Measurements from ENCODE around the gene ANXA11.
"Not testable (repeated sequence)": the region's sequence is repeated elsewhere in the genome, so short reads cannot be mapped to it uniquely, and the experiment has no call there.

The ANXA11 gene

DNA sequence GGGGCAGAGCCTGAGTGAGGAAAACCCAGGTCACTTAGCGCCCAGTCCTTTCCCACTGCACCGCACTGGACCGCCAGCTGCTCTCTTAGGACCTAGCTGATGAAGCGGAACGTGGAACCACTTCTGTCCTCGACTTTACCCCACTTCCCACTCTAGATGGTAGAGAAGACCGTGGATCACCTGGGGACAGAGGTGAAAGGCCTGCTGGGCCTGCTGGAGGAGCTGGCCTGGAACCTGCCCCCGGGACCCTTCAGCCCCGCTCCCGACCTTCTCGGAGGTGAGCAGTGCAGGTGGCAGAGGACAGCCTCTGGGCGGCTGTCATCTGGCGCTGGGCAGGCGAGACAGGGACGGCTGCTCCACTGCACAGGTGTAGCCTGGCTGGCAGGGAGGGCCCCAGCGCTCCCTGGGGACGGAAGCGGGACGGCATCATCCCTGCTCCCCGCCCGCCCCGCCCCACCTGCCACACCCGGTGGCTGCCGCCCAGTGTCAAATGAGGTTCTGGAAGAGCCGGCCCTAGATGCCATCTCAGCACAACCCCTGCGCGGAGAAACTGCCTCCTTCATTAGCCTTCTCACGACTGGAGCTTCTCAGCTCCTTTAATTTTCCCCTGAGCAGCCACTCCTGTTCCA, 61.2 kb downstream of the ANXA11 start:
- no peak for DNase-seq

DNA sequence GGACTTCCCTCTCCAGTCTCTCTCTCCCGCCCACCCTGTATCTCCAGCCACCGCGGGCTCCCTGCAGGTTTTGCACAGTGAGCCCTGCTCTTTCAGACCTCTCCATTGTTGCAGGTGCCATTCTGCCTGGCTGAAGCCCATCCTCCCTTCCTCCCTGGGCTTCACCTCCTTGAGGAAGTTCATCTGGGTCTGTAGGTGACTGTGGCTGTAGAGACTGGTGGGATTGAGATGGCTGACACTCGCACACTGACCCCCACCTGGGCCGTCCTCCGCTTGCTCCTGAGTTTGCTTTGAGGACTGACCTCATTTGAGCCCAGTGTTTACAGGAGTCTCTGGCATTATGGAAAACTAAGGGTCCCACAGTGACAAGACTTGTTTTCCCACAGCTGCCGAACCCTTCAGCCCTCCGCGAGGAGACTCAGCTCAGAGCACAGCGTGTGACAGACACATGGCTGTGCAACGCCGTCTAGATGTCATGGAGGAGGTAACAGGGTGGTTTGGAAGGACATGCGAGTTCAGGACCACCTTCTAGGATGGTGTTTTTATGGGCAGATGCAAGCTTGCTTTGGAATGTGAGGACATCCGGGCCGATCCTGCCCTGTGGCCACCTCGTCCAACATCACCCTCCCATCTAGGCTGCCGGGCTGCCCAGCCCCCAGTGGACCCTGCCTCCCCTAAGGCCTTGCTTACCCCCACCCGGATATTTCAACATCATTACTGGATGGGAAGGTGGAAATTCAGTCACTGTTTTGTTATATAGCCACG, 63.5 kb downstream of the ANXA11 start:
- no peak for DNase-seq

DNA sequence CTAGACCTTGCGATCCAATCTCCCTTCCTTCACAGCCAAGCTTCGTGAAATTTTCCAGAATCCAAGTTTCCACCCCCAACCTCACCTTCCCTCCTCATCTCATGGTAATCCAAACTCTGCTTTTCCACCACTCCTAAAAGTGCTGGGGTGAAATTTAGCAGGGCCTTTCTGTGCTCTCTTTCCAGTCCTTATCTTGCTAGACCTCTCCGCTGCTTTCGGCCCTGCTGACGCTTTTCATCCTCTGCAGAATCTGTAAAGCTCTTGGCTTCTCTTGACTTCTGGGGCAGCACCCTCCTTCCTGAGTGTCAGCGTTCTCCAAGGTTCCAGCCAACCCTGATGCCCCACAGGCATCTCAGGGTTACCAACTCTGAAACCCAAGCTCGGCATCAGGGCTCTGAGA, 65.1 kb downstream of the ANXA11 start:
- no peak for DNase-seq

DNA sequence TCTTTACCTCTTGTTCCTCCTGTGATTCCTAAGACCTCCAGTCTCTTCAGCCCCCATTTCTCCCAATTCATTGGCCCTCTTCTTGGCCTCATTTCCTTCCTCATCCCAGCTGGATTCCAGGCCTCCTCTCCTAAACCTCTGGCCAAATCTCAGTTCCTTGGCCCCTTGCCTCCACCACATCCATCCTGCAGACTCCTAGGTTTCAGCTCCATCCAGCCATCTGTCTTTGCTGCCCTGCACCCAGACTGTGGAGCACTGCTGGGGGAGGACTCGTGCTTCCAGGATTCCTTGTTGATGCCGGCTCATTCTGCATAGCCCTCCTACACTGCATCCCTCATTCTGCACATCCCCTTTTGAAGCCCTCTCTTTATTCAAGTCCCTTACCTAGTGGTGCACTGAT, 66.1 kb downstream of the ANXA11 start:
- no peak for DNase-seq

DNA sequence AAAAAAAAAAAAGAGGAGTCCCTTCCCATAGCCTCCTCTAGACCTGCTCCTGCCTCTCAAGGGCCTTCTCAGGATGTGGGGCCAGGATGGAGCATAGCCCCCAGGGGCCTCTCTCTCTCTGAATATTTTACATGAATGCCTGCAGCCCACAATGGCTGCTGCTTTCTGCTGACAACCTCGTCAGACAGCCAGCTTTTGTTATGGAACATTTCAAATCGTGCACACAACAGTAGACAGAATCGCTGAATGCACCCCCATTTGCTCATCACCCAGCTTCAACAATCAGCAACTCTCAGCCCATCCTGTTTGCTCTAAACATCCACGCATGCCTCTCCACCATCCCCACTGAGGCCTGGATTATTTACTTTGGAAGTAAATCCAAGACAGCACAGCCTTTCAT, 67.4 kb downstream of the ANXA11 start:
- no peak for DNase-seq

DNA sequence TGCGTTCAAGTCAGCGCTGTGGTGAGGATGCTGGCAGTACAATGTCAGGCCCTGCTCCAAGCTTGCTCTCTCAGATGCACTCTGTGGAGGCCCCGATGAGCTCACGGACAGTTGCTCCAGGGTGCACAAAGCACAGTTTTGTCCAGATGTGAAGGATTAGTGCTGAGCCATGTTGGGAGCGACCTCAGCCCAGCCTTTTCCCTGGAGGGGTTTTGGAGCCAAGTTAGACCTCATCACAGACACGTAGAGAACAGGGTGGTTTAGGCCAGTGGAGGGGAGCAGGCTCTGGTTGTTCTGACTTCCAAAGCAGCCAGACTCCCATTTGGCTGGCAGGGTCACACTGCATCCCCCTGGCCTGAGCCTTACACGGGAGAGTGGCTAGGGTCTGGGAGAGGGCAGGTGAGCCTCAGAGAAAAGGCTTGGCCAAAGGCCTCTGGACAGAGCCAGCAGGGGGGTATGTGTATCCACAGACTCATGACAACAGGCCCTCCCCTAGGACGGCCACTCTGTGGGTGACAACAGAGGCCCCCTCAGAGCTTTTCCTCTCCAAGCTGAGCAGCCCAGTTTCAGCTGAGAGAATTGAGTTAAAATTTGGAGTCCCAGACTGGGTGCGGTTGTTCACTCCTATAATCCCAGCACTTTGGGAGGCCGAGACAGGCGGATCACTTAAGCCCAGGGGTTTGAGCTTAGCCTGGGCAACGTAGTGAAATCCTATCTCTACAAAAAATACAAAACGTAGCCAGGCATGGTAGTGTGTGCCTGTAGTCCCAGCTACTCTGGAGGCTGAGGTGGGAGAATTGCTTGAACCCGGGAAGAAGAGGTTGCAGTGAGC, 68.1 kb downstream of the ANXA11 start:
- no peak for DNase-seq

DNA sequence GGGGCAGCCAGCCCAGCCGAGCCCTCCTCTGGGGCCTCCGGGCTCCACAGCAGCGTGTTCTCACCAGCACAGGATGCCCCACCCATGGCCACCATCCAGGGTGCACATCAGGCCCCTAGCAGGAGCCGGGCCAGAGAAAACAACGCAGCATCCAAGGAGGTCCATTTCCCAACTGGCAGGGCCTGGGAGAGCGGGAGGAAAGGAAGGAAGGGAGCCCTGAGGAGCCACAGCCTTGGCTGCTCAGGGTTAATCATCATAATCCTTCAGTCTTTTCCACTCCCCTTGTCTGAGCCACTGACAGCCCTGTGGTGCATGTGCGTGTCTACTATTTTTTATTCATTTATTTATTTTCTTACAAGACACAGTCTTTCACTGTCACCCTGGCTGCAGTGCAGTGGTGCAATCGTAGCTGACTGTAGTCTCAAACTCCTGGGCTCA, 69.2 kb downstream of the ANXA11 start:
- DNase-seq: no peak

DNA sequence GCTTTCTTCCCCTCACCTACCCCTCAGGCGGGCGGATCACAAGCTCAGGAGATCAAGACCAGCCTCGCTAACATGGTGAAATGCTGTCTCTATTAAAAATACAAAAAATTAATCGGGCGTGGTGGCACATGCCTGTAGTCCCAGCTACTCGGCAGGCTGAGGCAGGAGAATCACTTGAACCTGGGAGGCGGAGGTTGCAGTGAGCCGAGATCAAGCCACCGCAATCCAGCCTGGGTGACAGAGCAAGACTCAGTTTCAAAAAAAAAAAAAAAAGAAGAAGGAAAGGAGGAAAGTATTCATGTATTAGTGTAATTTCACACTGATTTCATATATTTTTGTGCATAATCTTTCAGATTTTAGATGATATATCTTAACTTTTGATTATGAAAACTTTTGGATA, 71.7 kb downstream of the ANXA11 start:
- DNase-seq: not testable (repeated sequence)

DNA sequence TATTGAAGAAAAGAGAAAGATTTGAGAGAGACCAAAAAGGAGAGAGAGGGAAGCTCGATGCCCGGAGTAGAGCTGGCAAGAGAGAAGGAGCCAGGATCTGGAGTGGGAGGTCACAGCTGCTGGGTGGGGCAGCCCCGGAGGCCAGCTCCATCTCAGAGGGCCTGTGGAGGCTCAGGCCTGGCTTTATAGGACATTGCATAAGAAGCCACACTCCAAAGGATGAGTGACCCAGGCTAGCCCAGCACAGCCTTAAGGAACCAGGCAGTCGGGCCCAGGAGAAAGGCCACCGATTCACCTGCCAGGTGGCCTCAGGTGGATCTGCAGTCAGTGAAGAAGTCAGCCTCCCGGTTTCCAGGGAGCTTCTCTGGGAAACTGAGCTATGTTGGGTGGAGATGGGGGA, 72.1 kb downstream of the ANXA11 start:
- DNase-seq: no peak

DNA sequence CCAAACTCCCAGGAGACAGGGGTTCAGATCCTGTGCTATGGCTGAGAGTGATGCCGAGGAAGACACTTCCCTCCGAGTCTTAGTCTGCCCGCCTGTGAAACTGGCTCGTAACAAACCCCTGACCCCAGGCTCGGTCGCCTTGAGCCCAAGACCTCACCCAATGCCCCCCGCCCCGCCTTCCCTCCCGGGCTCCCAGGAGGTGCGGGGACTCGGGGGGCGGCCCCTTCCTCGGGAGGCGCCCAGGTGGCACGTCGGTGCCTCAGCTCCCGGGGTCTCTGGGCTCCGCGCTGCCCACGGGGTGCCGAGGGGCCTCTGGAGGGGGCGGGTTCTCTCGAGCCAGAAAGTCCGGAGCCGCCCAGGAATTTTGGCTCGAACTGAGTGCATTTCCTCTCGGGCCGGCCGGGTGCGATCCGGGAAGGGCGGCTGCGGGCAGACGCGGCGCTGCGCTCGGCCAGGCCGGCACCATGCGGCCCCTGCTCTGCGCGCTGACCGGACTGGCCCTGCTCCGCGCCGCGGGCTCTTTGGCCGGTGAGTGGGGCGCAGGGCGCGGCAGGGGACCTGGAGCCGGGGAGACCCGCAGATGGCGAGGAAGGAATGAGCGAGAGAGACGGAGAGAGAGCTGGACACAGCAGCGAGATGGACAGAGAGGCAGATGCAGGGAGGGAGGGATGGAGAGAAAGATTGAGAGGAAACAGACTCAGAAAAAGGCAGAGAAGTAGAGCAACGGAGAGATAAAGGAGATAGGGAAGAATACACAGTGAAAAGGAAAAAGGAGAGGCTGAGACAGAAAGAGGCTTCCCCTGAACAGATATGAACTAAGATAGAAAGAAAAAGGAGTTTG, 72.8 kb downstream of the ANXA11 start, which contains the start of gene PLAC9:
Gene PLAC9 (plus strand): TSS at position 432 of the 841 bp plus-strand sequence. CDS start 33 bp downstream, at position 465.
- no peak for DNase-seq

DNA sequence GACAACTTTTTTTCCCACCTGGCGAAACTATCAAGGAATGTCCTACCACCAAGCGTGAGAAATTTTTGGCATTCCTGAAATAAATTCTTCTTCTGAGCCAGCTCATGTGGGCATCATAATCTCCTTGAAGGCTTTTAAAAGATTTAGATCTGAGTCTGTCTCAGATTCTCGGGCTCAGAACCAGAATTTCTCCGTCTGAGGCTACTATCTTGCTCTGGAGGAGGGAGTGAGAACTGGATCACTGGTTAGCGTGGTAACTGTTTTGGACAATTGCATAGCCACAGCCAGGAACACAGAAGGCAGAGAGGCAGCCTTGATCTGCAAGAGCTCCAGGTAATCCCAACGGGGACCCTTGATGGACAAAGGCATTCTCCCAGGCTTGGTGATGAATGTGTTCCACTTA, 73.8 kb downstream of the ANXA11 start:
- no peak for DNase-seq

DNA sequence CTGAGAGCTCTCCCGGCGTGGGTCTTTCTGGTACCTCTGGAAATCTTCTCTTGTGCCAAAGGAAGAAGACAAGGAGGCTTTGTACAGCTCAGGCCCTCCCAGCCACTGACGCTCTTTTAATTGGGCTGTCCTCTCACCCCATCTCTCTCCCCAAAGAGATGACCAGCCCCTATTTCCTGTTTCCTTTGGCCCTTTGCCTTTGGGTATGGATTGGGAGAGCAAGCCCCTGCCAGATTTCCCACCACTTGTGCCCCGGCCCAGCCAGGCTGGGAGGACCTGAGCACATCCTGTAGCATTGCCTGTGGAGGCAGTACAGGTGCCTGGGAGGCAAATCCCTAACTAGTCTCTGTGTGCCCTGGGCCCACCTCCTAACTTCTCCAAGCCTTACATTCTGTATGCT, 78.5 kb downstream of the ANXA11 start:
- no peak for DNase-seq

DNA sequence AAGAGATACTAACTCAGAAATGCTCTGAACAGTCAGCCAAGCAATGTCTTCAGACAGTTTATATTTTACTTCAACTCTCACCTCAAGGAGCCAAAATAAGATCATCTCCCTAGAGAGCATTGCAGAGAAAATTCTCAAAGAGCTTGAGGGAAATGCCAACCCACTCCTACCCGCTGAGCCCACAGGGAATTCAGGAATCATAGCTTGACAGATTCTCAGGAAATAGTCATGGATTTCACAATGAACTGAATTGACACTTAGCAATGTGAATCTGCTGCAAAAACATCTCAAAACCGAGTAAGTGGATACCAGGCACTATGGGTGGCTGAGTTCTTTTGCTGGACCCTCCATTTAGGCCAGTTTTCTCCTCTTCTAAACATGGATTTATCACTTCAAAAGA, 82.6 kb downstream of the ANXA11 start:
- DNase-seq: no peak

DNA sequence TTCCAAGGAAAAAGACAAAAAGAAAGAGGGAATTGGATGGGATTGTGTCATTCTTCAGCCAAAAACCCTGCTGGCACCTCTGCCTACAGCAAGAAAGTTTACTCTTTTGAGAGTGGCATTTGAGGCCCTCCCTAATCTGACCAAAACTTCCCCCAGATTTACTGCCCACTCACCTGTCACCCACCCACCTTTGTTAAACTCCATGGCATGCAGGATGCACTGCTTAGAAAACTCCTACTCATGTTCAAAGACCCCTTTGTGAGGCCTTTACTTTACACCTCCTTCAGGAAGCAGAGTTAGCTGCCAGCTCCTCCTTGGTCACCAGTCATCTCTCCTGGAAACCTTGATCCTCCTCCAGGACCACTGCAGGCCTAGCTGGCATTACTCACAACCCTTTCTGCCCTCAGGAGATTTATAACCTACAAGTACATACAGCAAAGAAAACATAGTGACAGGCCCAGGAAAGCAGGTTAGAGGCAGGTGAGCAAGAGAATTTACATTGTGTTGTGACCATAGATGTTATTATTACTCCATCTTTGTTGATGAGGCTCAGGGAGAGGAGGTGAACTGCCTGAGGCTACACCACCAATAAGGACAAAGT, 83.1 kb downstream of the ANXA11 start:
- DNase-seq: no peak

DNA sequence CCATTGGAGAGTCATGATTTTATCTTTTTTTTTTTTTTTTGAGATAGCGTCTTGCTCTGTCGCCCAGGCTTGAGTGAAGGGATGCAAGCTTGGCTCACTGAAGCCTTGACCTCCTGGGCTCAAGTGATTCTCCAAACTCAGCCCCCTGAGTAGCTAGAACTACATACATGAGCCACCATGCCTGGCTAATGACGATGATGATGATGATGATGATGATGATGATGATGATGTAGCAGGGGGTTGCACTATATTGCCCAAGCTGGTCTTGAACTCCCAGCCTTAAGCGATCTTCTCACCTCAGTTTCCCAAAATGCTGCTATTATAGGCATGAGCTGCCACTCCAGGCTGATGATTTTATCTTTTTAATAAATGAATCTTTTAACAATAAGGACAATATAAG, 86.7 kb downstream of the ANXA11 start:
- no peak for DNase-seq

DNA sequence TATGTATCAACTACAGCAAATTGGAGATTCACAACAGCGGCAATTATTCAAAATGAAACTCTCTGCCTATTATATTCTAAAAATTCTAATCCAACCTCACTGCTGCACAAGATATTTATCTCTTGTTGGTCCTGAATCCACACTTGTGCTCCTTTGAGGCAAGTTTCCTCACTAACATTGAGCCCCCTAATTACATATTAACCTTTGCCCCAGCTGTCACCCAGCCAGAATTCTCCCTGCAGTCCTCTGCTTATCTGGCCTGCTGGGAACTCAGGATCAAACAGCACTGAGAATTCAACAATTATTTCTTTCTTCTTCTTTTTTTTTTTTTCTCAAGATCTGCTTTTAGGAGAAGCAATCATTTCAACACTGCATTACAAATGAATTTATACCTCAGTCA, 94.4 kb downstream of the ANXA11 start:
- DNase-seq: no peak

DNA sequence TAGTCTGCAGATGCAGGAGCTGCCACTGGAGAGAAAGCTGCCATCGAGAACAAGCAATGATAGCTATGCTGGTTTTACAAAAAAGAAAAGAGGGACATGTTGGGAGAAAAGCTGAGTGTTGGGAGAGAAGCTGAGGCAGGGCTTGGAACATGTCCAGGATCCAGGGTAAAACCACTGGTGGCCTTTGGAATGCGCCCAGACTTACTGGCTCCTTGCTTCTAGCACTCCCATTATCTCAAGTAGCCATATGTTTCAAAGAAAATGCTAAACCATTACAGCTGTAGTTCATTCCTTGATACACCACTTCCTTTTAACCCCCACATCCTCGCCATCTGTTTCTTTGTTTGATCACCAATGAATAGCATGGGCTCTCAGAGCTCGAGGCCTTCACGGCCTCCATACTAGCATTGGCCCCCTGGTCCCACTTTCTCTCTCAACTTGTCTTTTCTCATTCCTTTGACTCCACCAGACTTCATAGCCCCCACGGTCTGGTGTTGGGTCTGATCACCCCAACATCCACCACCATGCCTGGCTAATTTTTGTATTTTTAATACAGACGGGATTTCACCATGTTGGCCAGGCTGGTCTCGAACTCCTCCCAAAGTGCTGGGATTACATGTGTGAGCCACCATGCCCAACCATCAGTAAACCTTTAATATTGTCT, 96.6 kb downstream of the ANXA11 start:
- no peak for DNase-seq

DNA sequence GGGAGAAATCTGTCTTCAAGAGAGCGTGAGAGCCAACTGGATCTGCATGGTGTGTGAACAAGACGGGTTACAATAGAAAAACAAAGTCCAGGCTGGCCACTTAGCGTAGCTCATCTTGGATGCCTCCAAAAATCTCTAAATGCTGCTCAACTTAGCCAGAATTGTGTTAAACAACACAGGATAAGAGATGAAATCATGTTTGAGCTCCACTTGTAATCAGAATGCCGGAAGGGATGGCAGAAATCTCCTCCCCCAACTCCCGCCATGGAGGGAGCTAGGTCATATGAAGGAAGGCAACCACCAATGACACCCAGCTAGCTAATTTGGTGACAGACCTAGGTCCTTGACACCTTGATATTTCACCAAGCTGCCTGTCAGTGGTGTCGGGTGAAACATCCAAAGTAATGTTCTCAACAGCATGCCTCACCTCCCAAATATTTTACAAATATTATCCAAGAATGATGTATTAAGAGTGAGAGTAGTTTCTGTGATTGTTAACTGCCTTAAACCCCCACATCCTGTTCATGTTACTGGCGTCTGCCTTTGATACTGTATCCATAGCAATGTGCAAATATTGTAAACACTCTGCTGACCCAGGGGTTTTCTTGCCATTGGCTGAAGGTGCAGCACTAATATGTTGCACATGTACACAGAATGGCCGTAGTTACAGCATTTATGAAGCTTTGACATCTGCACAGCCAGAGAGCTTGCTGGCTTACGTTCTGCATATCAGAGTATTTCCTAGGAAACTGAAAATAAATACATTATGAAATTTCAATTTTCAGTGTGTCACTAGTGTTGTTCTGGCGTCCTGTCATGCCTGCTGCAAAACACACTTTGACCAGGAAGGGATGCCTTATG, 101.0 kb downstream of the ANXA11 start:
- DNase-seq: no peak
